Kidney (tissue), 14 donors: Measurements from ENCODE around the gene PARVB. TPM values are rescaled to one million over a fixed set of nuclear protein-coding genes. Genes with fewer than 3 reads are reported as not detected.

Experiments
- DNase-seq, 5 donors: peaks; one replicate each; pipeline ENCODE4 v3.0.0-alpha.2; 2013 to 2020
- FAIRE-seq: peaks from 2 replicates; lab custom pipeline; 2012; peaks lifted over from hg19 to GRCh38; lab: Jason Lieb, UNC
- H3K27ac ChIP-seq, 2 donors: one replicate each; pipeline ENCODE4 v1.7.0; 2013; ENCODE audit warnings: low read depth in 2 of 2, low read length in 2 of 2, inconsistent platforms in 1 of 2
- H3K27me3 ChIP-seq: one replicate; pipeline ENCODE4 v1.7.1; 2013; ENCODE audit warnings: low read length, inconsistent platforms; ENCODE audit not compliant: control insufficient read depth, insufficient read depth
- H3K36me3 ChIP-seq, 3 donors: one replicate each; pipeline versions ENCODE4 v1.7.0 to v1.7.1; 2013; ENCODE audit warnings: low read length in 3 of 3, control low read depth in 1 of 3, inconsistent platforms in 1 of 3; ENCODE audit not compliant: insufficient read depth in 3 of 3, control insufficient read depth in 2 of 3
- H3K4me1 ChIP-seq, 3 donors: one replicate each; pipeline versions ENCODE4 v1.7.0 to v1.7.1; 2013; ENCODE audit warnings: low read length in 3 of 3, inconsistent platforms in 1 of 3, low read depth in 1 of 3; ENCODE audit not compliant: control insufficient read depth in 2 of 3, insufficient read depth in 2 of 3
- H3K4me3 ChIP-seq, 3 donors: one replicate each; pipeline versions ENCODE4 v1.7.0 to v1.8.1; 2013; ENCODE audit warnings: low read length in 3 of 3, control low read depth in 1 of 3, inconsistent platforms in 1 of 3
- H3K9ac ChIP-seq, 3 donors: one replicate each; pipeline versions ENCODE4 v1.7.0 to v1.7.1; 2013; ENCODE audit warnings: low read length in 3 of 3, control low read depth in 1 of 3, inconsistent platforms in 1 of 3
- H3K9me3 ChIP-seq, 3 donors: one replicate each; pipeline versions ENCODE4 v1.7.0 to v1.7.1; 2013; ENCODE audit warnings: low read length in 3 of 3, control low read depth in 1 of 3, inconsistent platforms in 1 of 3; ENCODE audit not compliant: control insufficient read depth in 2 of 3, insufficient read depth in 1 of 3
- CTCF ChIP-seq: IDR thresholded peaks from 3 replicates; pipeline ENCODE4 v1.5.1; 2012; ENCODE audit warnings: mild to moderate bottlenecking, moderate library complexity, borderline replicate concordance; ENCODE audit not compliant: insufficient read depth; ENCODE audit errors: extremely low read depth
- intact Hi-C: fragments of 100-400 bp; cut with DNase I; formaldehyde crosslinking; loops from one replicate; pipeline ENCODE4 v1.11.1; 2022
- polyA plus RNA-seq: library from polyadenylated mRNA; stranded (reverse); fragments of 350-450 nt; fragmentation: Illumina TruSeq; extraction: RNeasy Lipid Tissue Mini Kit (QIAGEN cat#74804); gene quantifications from one replicate; pipeline ENCODE4 v1.2.3, GENCODE V29; 2014; ENCODE audit warnings: low read depth, low replicate concordance; ENCODE audit not compliant: insufficient read depth
- total RNA-seq: library from RNA; stranded (reverse); fragmentation: NEBNext Ultra II Directional; extraction: Animal tissue kit (Norgen Biotek cat#: 25700); gene quantifications from one replicate; pipeline ENCODE4 v1.2.1, GENCODE V29; 2021
- donor health status: control.
- donor health status: control.
- donor health status: control.
- donor health status: control.
- donor health status: control.
- donor health status: DM: yes; HTN: yes; CAD: no.
- donor health status: Normal renal cell carcinoma (clear cell type).

Gene PARVB
- total and polyA plus RNA-seq, 2 donors from 2014 or later: 32.9 to 51.1 TPM

GRCh38 chr22:44045145-44045544, 21.0 kb downstream of the PARVB start:
- TF ChIP-seq CTCF: no peak
- intact Hi-C loops: no loop called here
- no peak for FAIRE-seq

GRCh38 chr22:44046485-44047141, 22.5 kb downstream of the PARVB start:
- no peak overlapping the region for H3K4me3 ChIP-seq
- no peak overlapping the region for H3K9ac ChIP-seq
- no peak for DNase-seq
- no peaks in the 10 kb centered on the region for H3K9me3 ChIP-seq
- H3K27me3 ChIP-seq: no peaks in the 10 kb centered on the region
- FAIRE-seq: no peak
- H3K4me1 ChIP-seq: peaks cover 0 to 3% (median 0%) of the 10 kb centered on the region in 3 donors
- intact Hi-C loops: no loop called here
- H3K36me3 ChIP-seq: no peaks in the 10 kb centered on the region
- no peak for TF ChIP-seq CTCF
- no peak overlapping the region for H3K27ac ChIP-seq

More at GRCh38 chr22:44045145-44045544, 21.0 kb downstream of the PARVB start:
- H3K4me3 ChIP-seq: no peak overlapping the region
- no peak for DNase-seq
- peaks cover 0 to 3% (median 0%) of the 10 kb centered on the region in 3 donors for H3K4me1 ChIP-seq
- no peaks in the 10 kb centered on the region for H3K9me3 ChIP-seq
- no peaks in the 10 kb centered on the region for H3K27me3 ChIP-seq
- no peaks in the 10 kb centered on the region for H3K36me3 ChIP-seq
- no peak overlapping the region for H3K9ac ChIP-seq
- H3K27ac ChIP-seq: no peak overlapping the region

GRCh38 chr22:44047891-44048301, 23.8 kb downstream of the PARVB start:
- no peak overlapping the region for H3K27ac ChIP-seq
- H3K36me3 ChIP-seq: no peaks in the 10 kb centered on the region
- H3K27me3 ChIP-seq: no peaks in the 10 kb centered on the region
- H3K4me3 ChIP-seq: peak overlapping the region in 1 of 3 donors; percentile 13
- no peak for TF ChIP-seq CTCF
- peaks cover 0 to 3% (median 0%) of the 10 kb centered on the region in 3 donors for H3K4me1 ChIP-seq
- DNase-seq (no peak), FAIRE-seq (no peak)
- intact Hi-C loops: no loop called here
- no peak overlapping the region for H3K9ac ChIP-seq
- no peaks in the 10 kb centered on the region for H3K9me3 ChIP-seq
